SK-N-SH (cell line): Measurements from ENCODE around the gene PTAFR. TPM values are rescaled to one million over a fixed set of nuclear protein-coding genes. Genes with fewer than 3 reads are reported as not detected.

Experiments used
- CTCF ChIA-PET: fragments of 300-600, 350-600 bp; formaldehyde crosslinking; extraction: SDS; loops from one replicate; lab custom pipeline; 2021; lab: Yijun Ruan, JAX
- POLR2A ChIA-PET: fragments of 350-600 bp; sonication (Branson Sonifier 250); formaldehyde crosslinking; extraction: SDS; loops from one replicate; lab custom pipeline; 2020; ENCODE audit warnings: antibody characterized with exemption, inconsistent platforms; lab: Yijun Ruan, JAX
- DNase-seq: peaks from one replicate; pipeline ENCODE4 v3.0.0; 2012
- H2AFZ ChIP-seq: fragments of 200-600 bp; sonication (generic); 2 replicates; pipeline ENCODE4 v1.8.1; 2016; ENCODE audit warnings: antibody characterized with exemption, mild to moderate bottlenecking, low read depth
- H3F3A ChIP-seq: fragments of 200-600 bp; sonication (generic); replicated peaks from 2 replicates; pipeline ENCODE3; 2016; ENCODE audit warnings: antibody characterized with exemption, mild to moderate bottlenecking; ENCODE audit not compliant: insufficient read depth
- H3K27ac ChIP-seq, 2 experiments: fragments of 200-500 bp in 1 of 2; fragments of 200-600 bp in 1 of 2; sonication (Bioruptor generic) in 1 of 2; sonication (generic), shearing (Covaris generic) in 1 of 2; 2 replicates each; pipeline versions ENCODE4 v1.5.1 to v1.6.1; 2014 to 2016; ENCODE audit warnings: low read depth in 2 of 2, inconsistent platforms in 1 of 2, low read length in 1 of 2, mild to moderate bottlenecking in 1 of 2, mixed read lengths in 1 of 2
- H3K27me3 ChIP-seq: fragments of 200-600 bp; sonication (generic), shearing (Covaris generic); 2 replicates; pipeline ENCODE4 v1.6.1; 2016; ENCODE audit warnings: mixed run types; ENCODE audit not compliant: insufficient read depth
- H3K36me3 ChIP-seq, 2 experiments: fragments of 200-500 bp in 1 of 2; fragments of 200-600 bp in 1 of 2; sonication (Bioruptor generic) in 1 of 2; sonication (generic) in 1 of 2; replicated peaks in 1 of 2; 2 replicates each; pipeline versions ENCODE3 to v1.5.1; 2014 to 2016; ENCODE audit warnings: low read length in 1 of 2, mild to moderate bottlenecking in 1 of 2; ENCODE audit not compliant: insufficient read depth in 2 of 2, control insufficient read depth in 1 of 2
- H3K4me1 ChIP-seq, 2 experiments: fragments of 200-500 bp in 1 of 2; fragments of 200-600 bp in 1 of 2; sonication (Bioruptor generic) in 1 of 2; sonication (generic), shearing (Covaris generic) in 1 of 2; 2 replicates each; pipeline versions ENCODE4 v1.5.1 to v1.6.1; 2014 to 2016; ENCODE audit warnings: low read depth in 1 of 2, low read length in 1 of 2, mixed run types in 1 of 2; ENCODE audit not compliant: insufficient read depth in 2 of 2, control insufficient read depth in 1 of 2
- H3K4me2 ChIP-seq: fragments of 200-600 bp; sonication (generic), shearing (Covaris generic); 2 replicates; pipeline ENCODE4 v1.6.1; 2017; ENCODE audit warnings: mixed run types
- H3K4me3 ChIP-seq, 2 experiments: fragments of 200-500 bp in 1 of 2; fragments of 200-600 bp in 1 of 2; sonication (Bioruptor generic) in 1 of 2; sonication (generic), shearing (Covaris generic) in 1 of 2; 2 replicates each; pipeline versions ENCODE4 v1.5.1 to v1.8.1; 2014 to 2016; ENCODE audit warnings: low read depth in 2 of 2, inconsistent platforms in 1 of 2, low read length in 1 of 2, mild to moderate bottlenecking in 1 of 2, mixed read lengths in 1 of 2, moderate library complexity in 1 of 2
- H3K79me2 ChIP-seq: fragments of 200-600 bp; sonication (generic); 2 replicates; pipeline ENCODE4 v1.8.1; 2017; ENCODE audit warnings: mild to moderate bottlenecking; ENCODE audit not compliant: insufficient read depth
- H3K9ac ChIP-seq: fragments of 200-600 bp; sonication (generic); 2 replicates; pipeline ENCODE4 v1.6.1; 2017; ENCODE audit warnings: mixed run types
- H3K9me2 ChIP-seq: fragments of 200-600 bp; sonication (generic); 2 replicates; pipeline ENCODE4 v1.6.1; 2017; ENCODE audit warnings: mixed run types
- H3K9me3 ChIP-seq: fragments of 200-600 bp; sonication (generic); 2 replicates; pipeline ENCODE4 v1.6.1; 2017; ENCODE audit warnings: mixed run types, mild to moderate bottlenecking, moderate library complexity
- H4K20me1 ChIP-seq: fragments of 200-600 bp; sonication (generic); 2 replicates; pipeline ENCODE4 v1.6.1; 2017; ENCODE audit warnings: mild to moderate bottlenecking, mixed run types; ENCODE audit not compliant: insufficient read depth
- CTCF ChIP-seq: fragments of 200-600 bp; sonication (generic); IDR thresholded peaks from 2 replicates; pipeline ENCODE4 v1.6.1; 2017; ENCODE audit warnings: antibody characterized with exemption, mild to moderate bottlenecking, moderate library complexity
- ELF1 ChIP-seq: IDR thresholded peaks from 2 replicates; pipeline ENCODE4 v1.4.0; 2012
- EP300 ChIP-seq, 2 experiments: IDR thresholded peaks; 2 replicates each; pipeline versions ENCODE4 v1.4.0 to v1.6.1; 2012; ENCODE audit warnings: borderline replicate concordance in 1 of 2, low read depth in 1 of 2, low read length in 1 of 2
- FOXJ3 ChIP-seq: sonication (generic); formaldehyde crosslinking; IDR thresholded peaks from 2 replicates; pipeline ENCODE4 v1.5.1; 2020; ENCODE audit warnings: mild to moderate bottlenecking, missing genetic modification reagents
- MEF2A ChIP-seq: IDR thresholded peaks from 2 replicates; pipeline ENCODE4 v1.4.0; 2012; ENCODE audit warnings: low read depth, borderline replicate concordance
- MXI1 ChIP-seq: IDR thresholded peaks from 2 replicates; pipeline ENCODE4 v1.6.1; 2012; ENCODE audit warnings: mild to moderate bottlenecking, low read depth, low read length, improper control_type of control experiment
- NFIC ChIP-seq: IDR thresholded peaks from 2 replicates; pipeline ENCODE4 v1.4.0; 2012; ENCODE audit warnings: borderline replicate concordance
- NRF1 ChIP-seq: IDR thresholded peaks from 2 replicates; pipeline ENCODE4 v1.6.1; 2012; ENCODE audit warnings: low read depth, mild to moderate bottlenecking, low read length
- PBX3 ChIP-seq: IDR thresholded peaks from 2 replicates; pipeline ENCODE4; 2012
- RAD21 ChIP-seq: IDR thresholded peaks from 2 replicates; pipeline ENCODE4 v1.6.1; 2012; ENCODE audit warnings: mild to moderate bottlenecking, low read length
- RFX5 ChIP-seq: IDR thresholded peaks from 2 replicates; pipeline ENCODE4 v1.6.1; 2012; ENCODE audit warnings: mild to moderate bottlenecking, improper control_type of control experiment, low read length
- RXRA ChIP-seq: IDR thresholded peaks from 2 replicates; pipeline ENCODE4 v1.4.0; 2012; ENCODE audit warnings: low read depth, mild to moderate bottlenecking, borderline replicate concordance
- SMC3 ChIP-seq: IDR thresholded peaks from 2 replicates; pipeline ENCODE4 v1.6.1; 2012; ENCODE audit warnings: low read depth, low read length, improper control_type of control experiment
- TAF1 ChIP-seq: IDR thresholded peaks from 2 replicates; pipeline ENCODE4 v1.6.1; 2012; ENCODE audit warnings: low read depth, mild to moderate bottlenecking, low read length, moderate library complexity, borderline replicate concordance
- TCF12 ChIP-seq: IDR thresholded peaks from 2 replicates; pipeline ENCODE4 v1.4.0; 2012
- TEAD4 ChIP-seq: IDR thresholded peaks from 2 replicates; pipeline ENCODE4 v1.4.0; 2012; ENCODE audit warnings: mild to moderate bottlenecking, borderline replicate concordance; ENCODE audit not compliant: insufficient read depth
- USF2 ChIP-seq: fragments of 150-350 bp; IDR thresholded peaks from 2 replicates; pipeline ENCODE4 v1.6.1; 2017; ENCODE audit warnings: antibody characterized with exemption, low read length, low read depth, borderline replicate concordance
- YY1 ChIP-seq: IDR thresholded peaks from 2 replicates; pipeline ENCODE4 v1.4.0; 2012; ENCODE audit warnings: low read depth, mild to moderate bottlenecking
- ZBTB33 ChIP-seq: IDR thresholded peaks from 2 replicates; pipeline ENCODE4 v1.4.0; 2012; ENCODE audit warnings: low read depth, borderline replicate concordance
- WGBS: methylation state at CpG from one replicate; pipeline ENCODE4 v1.1.6; 2017; ENCODE audit warnings: low lambda C conversion rate; 5-methylcytosine and 5-hydroxymethylcytosine counted together
- polyA plus RNA-seq, 3 experiments: library from polyadenylated mRNA; depleted of rRNA; stranded (reverse); fragments of >200 nt; gene quantifications; 2 replicates each; pipeline ENCODE4 v1.2.3, GENCODE V29; 2012
- TF ChIP-seq, protein P1 (sequence below): IDR thresholded peaks from 2 replicates; pipeline ENCODE4 v1.4.0; 2012; ENCODE audit warnings: low read depth

Gene PTAFR
- polyA plus RNA-seq, 1 of the 3 experiments (the other 2 are of a cell fraction), result 0.05 TPM

- no peak overlapping the region for H2AFZ ChIP-seq
- H4K20me1 ChIP-seq, result no peaks in the 10 kb centered on the region
- no peak overlapping the region for H3K4me3 ChIP-seq
- TF ChIP-seq TCF12, result no peak
- no peaks in the 10 kb centered on the region for H3F3A ChIP-seq
- ChIA-PET CTCF (no interaction called here), POLR2A (no interaction called here)
- no peaks in the 10 kb centered on the region for H3K27me3 ChIP-seq
- H3K4me2 ChIP-seq, result no peak overlapping the region
- H3K27ac ChIP-seq, result no peak overlapping the region
- H3K9me3 ChIP-seq, result no peaks in the 10 kb centered on the region
- H3K9ac ChIP-seq, result no peak overlapping the region
- 92% methylated on average over 7 of the region's 7 CpGs for WGBS
- no peaks in the 10 kb centered on the region for H3K79me2 ChIP-seq
- H3K9me2 ChIP-seq, result no peaks in the 10 kb centered on the region
- H3K4me1 ChIP-seq, result peaks cover 0 to 16% of the 10 kb centered on the region in 2 experiments; a peak in 1 of 4 replicates
- H3K36me3 ChIP-seq, result no peaks in the 10 kb centered on the region
- DNase-seq, result no peak
These were observed 5.2 kb downstream of the PTAFR start for GRCh38 chr1:28171246-28171645.

DNA sequence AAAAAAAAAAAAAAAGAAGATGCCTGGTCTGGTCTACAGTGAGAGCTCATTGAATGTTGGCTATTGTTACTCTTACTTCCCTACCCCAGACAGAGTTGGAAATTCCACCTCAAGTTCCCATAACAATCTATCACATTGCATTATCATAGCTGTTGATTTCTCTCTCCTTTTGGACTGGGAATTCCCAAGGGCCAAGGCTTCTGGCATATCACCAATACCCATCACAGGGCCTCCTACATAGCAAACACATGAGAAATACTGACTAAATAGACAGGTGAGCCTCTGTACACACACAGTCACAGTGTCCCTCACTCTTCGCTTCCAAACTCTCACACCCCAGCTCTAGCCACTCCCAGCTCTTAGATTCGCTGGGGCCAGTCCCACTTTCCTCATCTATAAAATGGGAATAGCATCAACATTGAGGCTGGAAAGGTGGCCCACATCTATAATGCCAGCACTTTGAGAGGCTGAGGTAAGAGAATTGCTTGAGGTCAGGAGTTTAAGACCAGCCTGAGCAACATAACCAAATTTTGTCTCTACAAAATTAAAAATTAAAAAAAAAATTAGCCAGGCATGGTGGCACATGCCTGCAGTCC is 6.4 kb downstream of the PTAFR start:
- no peaks in the 10 kb centered on the region for H3F3A ChIP-seq
- H3K27ac ChIP-seq, result no peak overlapping the region
- H3K4me2 ChIP-seq, result no peak overlapping the region
- no peak for DNase-seq
- no peak overlapping the region for H2AFZ ChIP-seq
- H3K79me2 ChIP-seq, result no peaks in the 10 kb centered on the region
- ChIA-PET CTCF (no interaction called here), POLR2A (interaction anchor here (0.6 kb wide), 1 partner anchor 206 kb away, joined by 3 read pairs; no protein-coding TSS in a partner anchor)
- no peaks in the 10 kb centered on the region for H3K9me2 ChIP-seq
- peaks cover 0 to 16% of the 10 kb centered on the region in 2 experiments; a peak in 1 of 4 replicates for H3K4me1 ChIP-seq
- H3K9me3 ChIP-seq, result no peaks in the 10 kb centered on the region
- H3K9ac ChIP-seq, result no peak overlapping the region
- WGBS, result 96% methylated on average over 2 of the region's 2 CpGs
- H3K36me3 ChIP-seq, result no peaks in the 10 kb centered on the region
- TF ChIP-seq RFX5, result no peak
- TF ChIP-seq USF2, result no peak
- no peak for TF ChIP-seq MXI1
- TF ChIP-seq SMC3, result no peak
- TF ChIP-seq YY1, result no peak
- TF ChIP-seq ZBTB33, result no peak
- no peak for TF ChIP-seq ELF1
- TF ChIP-seq RAD21, result no peak
- TF ChIP-seq NRF1, result no peak
- TF ChIP-seq TAF1, result no peak
- TF ChIP-seq CTCF, result no peak
- no peak for TF ChIP-seq NFIC
- TF ChIP-seq RXRA, result no peak
- TF ChIP-seq TEAD4, result no peak
- no peak for TF ChIP-seq FOXJ3 (CRISPR knock-in tag)
- TF ChIP-seq MEF2A, result no peak
- TF ChIP-seq, protein P1, sequence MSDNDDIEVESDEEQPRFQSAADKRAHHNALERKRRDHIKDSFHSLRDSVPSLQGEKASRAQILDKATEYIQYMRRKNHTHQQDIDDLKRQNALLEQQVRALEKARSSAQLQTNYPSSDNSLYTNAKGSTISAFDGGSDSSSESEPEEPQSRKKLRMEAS, result no peak
- TF ChIP-seq EP300 (IDR thresholded peaks at IDR 0.05; ENCODE audit: borderline replicate concordance in 1 of 2, low read depth in 1 of 2, low read length in 1 of 2), result no peak
- TF ChIP-seq PBX3, result no peak
- H3K4me3 ChIP-seq, result no peak overlapping the region
- H3K27me3 ChIP-seq, result no peaks in the 10 kb centered on the region
- H4K20me1 ChIP-seq, result no peaks in the 10 kb centered on the region
